ENCODE results near the gene RASAL2.

DNA sequence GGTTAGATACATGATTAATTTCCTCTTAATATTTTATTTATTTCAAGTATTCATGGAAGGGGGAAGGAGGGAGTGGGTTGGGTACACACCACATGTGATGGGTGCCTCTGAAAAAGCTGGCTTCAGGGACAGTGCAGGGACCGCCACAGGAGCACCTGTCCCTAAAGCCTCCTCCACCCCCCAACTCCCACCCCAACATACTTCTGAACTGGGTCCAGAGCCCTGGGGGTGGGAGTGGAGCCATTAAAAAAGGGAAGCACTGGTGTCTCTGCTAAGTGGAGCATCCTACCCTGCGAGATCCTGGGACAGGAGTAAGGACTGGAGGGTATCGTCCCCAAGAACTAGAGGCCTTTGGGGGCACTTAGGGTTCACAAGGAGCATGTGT, 408.4 kb downstream of the RASAL2 start:
- TF ChIP-seq EZH2 (IDR thresholded peaks at IDR 0.05) = no peak
- TF ChIP-seq, protein P1, sequence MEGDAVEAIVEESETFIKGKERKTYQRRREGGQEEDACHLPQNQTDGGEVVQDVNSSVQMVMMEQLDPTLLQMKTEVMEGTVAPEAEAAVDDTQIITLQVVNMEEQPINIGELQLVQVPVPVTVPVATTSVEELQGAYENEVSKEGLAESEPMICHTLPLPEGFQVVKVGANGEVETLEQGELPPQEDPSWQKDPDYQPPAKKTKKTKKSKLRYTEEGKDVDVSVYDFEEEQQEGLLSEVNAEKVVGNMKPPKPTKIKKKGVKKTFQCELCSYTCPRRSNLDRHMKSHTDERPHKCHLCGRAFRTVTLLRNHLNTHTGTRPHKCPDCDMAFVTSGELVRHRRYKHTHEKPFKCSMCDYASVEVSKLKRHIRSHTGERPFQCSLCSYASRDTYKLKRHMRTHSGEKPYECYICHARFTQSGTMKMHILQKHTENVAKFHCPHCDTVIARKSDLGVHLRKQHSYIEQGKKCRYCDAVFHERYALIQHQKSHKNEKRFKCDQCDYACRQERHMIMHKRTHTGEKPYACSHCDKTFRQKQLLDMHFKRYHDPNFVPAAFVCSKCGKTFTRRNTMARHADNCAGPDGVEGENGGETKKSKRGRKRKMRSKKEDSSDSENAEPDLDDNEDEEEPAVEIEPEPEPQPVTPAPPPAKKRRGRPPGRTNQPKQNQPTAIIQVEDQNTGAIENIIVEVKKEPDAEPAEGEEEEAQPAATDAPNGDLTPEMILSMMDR (IDR thresholded peaks at IDR 0.05) = no peak

All from neural progenitor cell (in vitro differentiated cells).